Endothelial cell of umbilical vein (primary cell): ENCODE results near the gene TFB2M. TPM values are rescaled to one million over a fixed set of nuclear protein-coding genes. Genes with fewer than 3 reads are reported as not detected.

ENCODE experiments used
- BruUV-seq: library from RNA; stranded (reverse); fragments of 400-500 nt; replicated peaks from 2 replicates; lab custom pipeline; 2021; lab: Mats Ljungman, UMichigan
- CTCF ChIA-PET: fragments of 300-600, 350-600 bp; sonication (Branson Sonifier 250); formaldehyde crosslinking; loops from one replicate; lab custom pipeline; 2021; ENCODE audit warnings: antibody characterized with exemption, inconsistent platforms; lab: Charles Lee
- POLR2A ChIA-PET: fragments of 300-600, 350-600 bp; sonication (Branson Sonifier 250); formaldehyde crosslinking; loops from one replicate; lab custom pipeline; 2021; ENCODE audit warnings: antibody characterized with exemption, inconsistent platforms; lab: Charles Lee
- DNase-seq: peaks from one replicate; pipeline ENCODE4 v3.0.0-alpha.2; 2011; ENCODE audit warnings: low read depth, low spot score
- FAIRE-seq: peaks from 2 replicates; lab custom pipeline; 2011; peaks lifted over from hg19 to GRCh38; lab: Jason Lieb, UNC
- H2AFZ ChIP-seq: 2 replicates; pipeline ENCODE4 v1.6.0; 2012; ENCODE audit warnings: low read depth, low read length, control low read depth, inconsistent platforms
- H3K27ac ChIP-seq: 2 replicates; pipeline ENCODE4 v1.5.1; 2011; ENCODE audit warnings: low read depth, mild to moderate bottlenecking, control low read depth, low read length, moderate library complexity; ENCODE audit not compliant: insufficient read depth
- H3K27me3 ChIP-seq, 2 experiments: 2 replicates each; pipeline versions ENCODE4 v1.6.0 to v1.6.1; 2011; ENCODE audit warnings: low read length in 2 of 2, mixed read lengths in 1 of 2; ENCODE audit not compliant: control insufficient read depth in 2 of 2, insufficient read depth in 2 of 2
- H3K36me3 ChIP-seq, 2 experiments: 2 replicates in 1 of 2; 3 replicates in 1 of 2; pipeline ENCODE4 v1.5.1; 2011; ENCODE audit warnings: low read length in 2 of 2, mild to moderate bottlenecking in 1 of 2, moderate library complexity in 1 of 2; ENCODE audit not compliant: control insufficient read depth in 2 of 2, insufficient read depth in 2 of 2; ENCODE audit errors: extremely low read depth in 1 of 2
- H3K4me1 ChIP-seq: 3 replicates; pipeline ENCODE4 v1.5.1; 2011; ENCODE audit warnings: mild to moderate bottlenecking, low read length; ENCODE audit not compliant: control insufficient read depth, insufficient read depth; ENCODE audit errors: extremely low read depth
- H3K4me2 ChIP-seq: 2 replicates; pipeline ENCODE4 v1.6.1; 2011; ENCODE audit warnings: low read length, control low read depth, mixed read lengths; ENCODE audit not compliant: insufficient read depth
- H3K4me3 ChIP-seq, 3 experiments: fragments of 200-600 bp in 1 of 3; sonication (generic), shearing (Covaris generic) in 1 of 3; replicated peaks in 1 of 3; 2 replicates each; pipeline ENCODE4 v1.5.1; 2011 to 2016; ENCODE audit warnings: control low read depth in 3 of 3, low read length in 3 of 3, mild to moderate bottlenecking in 2 of 3, inconsistent platforms in 1 of 3, low read depth in 1 of 3, moderate library complexity in 1 of 3; ENCODE audit not compliant: insufficient read depth in 1 of 3
- H3K79me2 ChIP-seq: 2 replicates; pipeline ENCODE4 v1.6.0; 2012; ENCODE audit warnings: low read length, inconsistent platforms; ENCODE audit not compliant: control insufficient read depth, insufficient read depth
- H3K9ac ChIP-seq: replicated peaks from 2 replicates; pipeline ENCODE3; 2011; ENCODE audit warnings: low read length, control low read depth; ENCODE audit not compliant: insufficient read depth; ENCODE audit errors: extremely low read depth
- H3K9me1 ChIP-seq: replicated peaks from 3 replicates; pipeline ENCODE4 v1.6.0; 2011; ENCODE audit warnings: mild to moderate bottlenecking, low read length; ENCODE audit not compliant: control insufficient read depth, insufficient read depth; ENCODE audit errors: extremely low read depth
- H3K9me3 ChIP-seq: replicated peaks from 2 replicates; pipeline ENCODE4 v1.5.1; 2012; ENCODE audit warnings: low read length, inconsistent platforms; ENCODE audit not compliant: control insufficient read depth, insufficient read depth
- H4K20me1 ChIP-seq: replicated peaks from 2 replicates; pipeline ENCODE3; 2011; ENCODE audit warnings: mild to moderate bottlenecking, low read length; ENCODE audit not compliant: control insufficient read depth, insufficient read depth; ENCODE audit errors: extremely low read depth
- EZH2 ChIP-seq: IDR thresholded peaks from 2 replicates; pipeline ENCODE4 v1.6.1; 2012; ENCODE audit warnings: borderline replicate concordance, low read depth, mild to moderate bottlenecking, moderate library complexity, low read length, inconsistent platforms; ENCODE audit not compliant: severe bottlenecking
- FOS ChIP-seq: IDR thresholded peaks from 2 replicates; pipeline ENCODE4 v1.6.1; 2011; ENCODE audit warnings: mild to moderate bottlenecking, low read length, moderate library complexity, borderline replicate concordance; ENCODE audit not compliant: insufficient read depth
- GATA2 ChIP-seq: IDR thresholded peaks from 2 replicates; pipeline ENCODE4 v1.7.0; 2011; ENCODE audit warnings: low read depth, mild to moderate bottlenecking, moderate library complexity, mixed read lengths, low read length; ENCODE audit not compliant: insufficient read length, insufficient read depth
- JUN ChIP-seq: IDR thresholded peaks from 2 replicates; pipeline ENCODE4 v1.6.1; 2011; ENCODE audit warnings: borderline replicate concordance, low read depth; ENCODE audit not compliant: insufficient read length, insufficient read depth
- MYC ChIP-seq: IDR thresholded peaks from one replicate; pipeline ENCODE4 v1.6.1; 2011; ENCODE audit warnings: mild to moderate bottlenecking, low read depth, low read length
- POLR2A ChIP-seq: IDR thresholded peaks from 2 replicates; pipeline ENCODE4 v1.6.1; 2012; ENCODE audit warnings: low read depth, mild to moderate bottlenecking, control low read depth, low read length
- POLR2AphosphoS5 ChIP-seq: IDR thresholded peaks from 2 replicates; pipeline ENCODE4 v1.6.1; 2012; ENCODE audit warnings: low read depth, mild to moderate bottlenecking, control low read depth, low read length, moderate library complexity; ENCODE audit not compliant: insufficient read depth
- dilution Hi-C: fragments of 300-500 bp; cut with MboI; formaldehyde crosslinking; loops from one replicate; pipeline ENCODE4 v1.15.0; 2019; ENCODE audit warnings: low sequenced_read_pairs; ENCODE audit not compliant: extremely low pct_ligation_motif_present
- intact Hi-C: fragments of 100-400 bp; cut with micrococcal nuclease; formaldehyde crosslinking; loops from one replicate; pipeline ENCODE4 v1.10.0; 2022
- polyA plus RNA-seq, 4 experiments: library from polyadenylated mRNA; depleted of rRNA in 3 of 4; stranded (reverse) in 3 of 4; unstranded in 1 of 4; fragments of >200 nt; gene quantifications; 2 replicates each; pipeline versions ENCODE4 v1.2.1 to v1.2.3, GENCODE V29; 2011 to 2012; ENCODE audit warnings: missing spikeins in 1 of 4
- small RNA-seq: library from RNA; depleted of rRNA; stranded (forward); fragments of <200 nt; gene quantifications from one replicate; pipeline ENCODE3, GENCODE V24; 2012; ENCODE audit warnings: low replicate concordance, low read depth; ENCODE audit not compliant: insufficient read depth, insufficient read length
- total RNA-seq: library from RNA; stranded (reverse); gene quantifications from 2 replicates; pipeline ENCODE4 v1.2.3, GENCODE V29; 2021
- TF ChIP-seq, protein P1 (sequence below), 2 donors: IDR thresholded peaks; 1 replicate in 1 of 2; 2 replicates in 1 of 2; pipeline ENCODE4 v1.5.1; 2011; ENCODE audit warnings: low read length in 2 of 2, mild to moderate bottlenecking in 2 of 2, moderate library complexity in 2 of 2, control low read depth in 1 of 2, inconsistent platforms in 1 of 2, low read depth in 1 of 2; ENCODE audit not compliant: insufficient read depth in 1 of 2; ENCODE audit errors: extremely low read depth in 1 of 2
- TF ChIP-seq, protein P2 (sequence below): IDR thresholded peaks from 2 replicates; pipeline ENCODE4 v1.6.1; 2011; ENCODE audit not compliant: insufficient read depth, insufficient read length

TFB2M gene
- total and polyA plus RNA-seq, 2 donors (not counting 3 experiments of a cell fraction or from before 2014, with no cell fraction given) = 8.4 to 14.8 TPM

DNA sequence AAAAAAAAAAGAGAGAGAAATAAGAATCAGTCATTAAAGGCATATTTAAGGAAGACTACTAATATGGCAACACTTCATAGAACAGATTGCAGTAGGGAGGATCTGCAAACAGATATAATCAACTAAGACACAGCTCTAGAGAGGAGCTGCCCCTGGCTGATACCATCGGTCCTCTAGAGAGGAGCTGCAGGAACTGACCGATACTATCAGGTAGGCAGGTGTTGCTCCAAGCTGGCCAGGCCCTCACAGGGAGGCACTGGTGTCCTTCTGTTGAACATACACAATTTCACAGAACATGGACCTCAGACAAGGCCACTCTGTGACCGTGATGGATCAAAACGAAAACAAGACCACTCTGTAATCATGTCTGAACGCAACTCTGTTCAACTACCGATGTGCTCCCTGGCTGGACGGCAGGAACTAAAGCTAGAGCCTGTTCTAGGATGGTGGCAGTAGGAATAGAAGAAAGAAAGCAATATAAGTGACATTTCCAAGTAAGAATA lies 74.5 kb downstream of the TFB2M start:
- DNase-seq (no peak), FAIRE-seq (no peak)
- no peaks in the 10 kb centered on the region for H4K20me1 ChIP-seq
- no peak overlapping the region for H3K27ac ChIP-seq
- no peaks in the 10 kb centered on the region for H3K4me1 ChIP-seq
- H2AFZ ChIP-seq = no peak overlapping the region
- peaks cover 11% of the 10 kb centered on the region for H3K79me2 ChIP-seq
- dilution Hi-C loops = no loop called here
- POLR2A ChIA-PET = no interaction called here
- no peak for TF ChIP-seq FOS
- no peak for TF ChIP-seq EZH2
- TF ChIP-seq GATA2 = no peak
- TF ChIP-seq JUN = no peak
- no peak for TF ChIP-seq POLR2A
- no peak for TF ChIP-seq MYC
- TF ChIP-seq, protein P1, sequence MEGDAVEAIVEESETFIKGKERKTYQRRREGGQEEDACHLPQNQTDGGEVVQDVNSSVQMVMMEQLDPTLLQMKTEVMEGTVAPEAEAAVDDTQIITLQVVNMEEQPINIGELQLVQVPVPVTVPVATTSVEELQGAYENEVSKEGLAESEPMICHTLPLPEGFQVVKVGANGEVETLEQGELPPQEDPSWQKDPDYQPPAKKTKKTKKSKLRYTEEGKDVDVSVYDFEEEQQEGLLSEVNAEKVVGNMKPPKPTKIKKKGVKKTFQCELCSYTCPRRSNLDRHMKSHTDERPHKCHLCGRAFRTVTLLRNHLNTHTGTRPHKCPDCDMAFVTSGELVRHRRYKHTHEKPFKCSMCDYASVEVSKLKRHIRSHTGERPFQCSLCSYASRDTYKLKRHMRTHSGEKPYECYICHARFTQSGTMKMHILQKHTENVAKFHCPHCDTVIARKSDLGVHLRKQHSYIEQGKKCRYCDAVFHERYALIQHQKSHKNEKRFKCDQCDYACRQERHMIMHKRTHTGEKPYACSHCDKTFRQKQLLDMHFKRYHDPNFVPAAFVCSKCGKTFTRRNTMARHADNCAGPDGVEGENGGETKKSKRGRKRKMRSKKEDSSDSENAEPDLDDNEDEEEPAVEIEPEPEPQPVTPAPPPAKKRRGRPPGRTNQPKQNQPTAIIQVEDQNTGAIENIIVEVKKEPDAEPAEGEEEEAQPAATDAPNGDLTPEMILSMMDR (IDR thresholded peaks at IDR 0.05; ENCODE audit: extremely low read depth in 1 of 2, insufficient read depth in 1 of 2, low read depth in 1 of 2, low read length in 2 of 2) = no peak
- TF ChIP-seq, protein P2, sequence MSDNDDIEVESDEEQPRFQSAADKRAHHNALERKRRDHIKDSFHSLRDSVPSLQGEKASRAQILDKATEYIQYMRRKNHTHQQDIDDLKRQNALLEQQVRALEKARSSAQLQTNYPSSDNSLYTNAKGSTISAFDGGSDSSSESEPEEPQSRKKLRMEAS = no peak
- no peak for TF ChIP-seq POLR2AphosphoS5
- no peaks in the 10 kb centered on the region for H3K36me3 ChIP-seq
- no peaks in the 10 kb centered on the region for H3K9me3 ChIP-seq
- H3K4me2 ChIP-seq = no peak overlapping the region
- H3K9me1 ChIP-seq = no peaks in the 10 kb centered on the region
- H3K4me3 ChIP-seq = no peak overlapping the region
- H3K9ac ChIP-seq = no peak overlapping the region
- CTCF ChIA-PET = interaction anchor here (0.6 to 3.1 kb wide), 7 partner anchors 8 to 1338 kb away, joined by 3 to 18 read pairs (median 4); no protein-coding TSS in a partner anchor
- intact Hi-C loops = loop anchor here (1.0 to 5.0 kb wide), 7 partner anchors 208 to 1413 kb away; no protein-coding TSS in a partner anchor
- no peaks in the 10 kb centered on the region for H3K27me3 ChIP-seq
- BruUV-seq = no TSS peak

Small RNAs within 50 kb of the gene (small RNA-seq; reads per million reads assigned to genes)
- not detected for gene AL356583.2

Other genes with a start within 250 kb of the TFB2M start
- gene SMYD3, start 59.0 kb downstream of the TFB2M start, total RNA-seq = 27.6 and 32.1 TPM in 2 replicates
- 12.7 and 16.0 TPM in 2 replicates for gene SMYD3, start 59.0 kb downstream of the TFB2M start, polyA plus RNA-seq
- gene CNST, start 195 bp upstream of the TFB2M start, total RNA-seq = 18.1 and 21.5 TPM in 2 replicates
- gene CNST, start 195 bp upstream of the TFB2M start, polyA plus RNA-seq = 4.4 and 6.3 TPM in 2 replicates
- 33.8 and 37.5 TPM in 2 replicates for gene SCCPDH, start 158.1 kb upstream of the TFB2M start, total RNA-seq
- gene SCCPDH, start 158.1 kb upstream of the TFB2M start, polyA plus RNA-seq = 19.3 and 24.4 TPM in 2 replicates